SU-DHL-6 (cell line): Measurements from ENCODE around the gene AQP1.

Experiments
- H2AFZ ChIP-seq: fragments of 200-600 bp; sonication (generic); 2 replicates; pipeline ENCODE4 v1.6.1; 2014; ENCODE audit warnings: low read depth, mild to moderate bottlenecking, moderate library complexity, mixed read lengths, antibody characterized with exemption, low read length; ENCODE audit not compliant: severe bottlenecking
- H3F3A ChIP-seq: fragments of 200-600 bp; shearing (Covaris generic); 2 replicates; pipeline ENCODE4 v1.6.0; 2016; ENCODE audit warnings: antibody characterized with exemption, mild to moderate bottlenecking; ENCODE audit not compliant: insufficient read depth
- H3K27ac ChIP-seq: fragments of 200-600 bp; sonication (generic); 2 replicates; pipeline ENCODE4 v1.5.1; 2016; ENCODE audit warnings: low read depth, mild to moderate bottlenecking, low read length, moderate library complexity, mixed read lengths
- H3K27me3 ChIP-seq: fragments of 200-600 bp; sonication (generic), shearing (Covaris generic); 2 replicates; pipeline ENCODE4 v1.6.0; 2014; ENCODE audit warnings: mild to moderate bottlenecking, low read length
- H3K36me3 ChIP-seq: fragments of 200-600 bp; sonication (generic); 2 replicates; pipeline ENCODE4 v1.6.1; 2014; ENCODE audit warnings: mild to moderate bottlenecking, low read length, mixed read lengths
- H3K4me2 ChIP-seq: fragments of 300-600, 200-600 bp; shearing (Covaris generic), sonication (generic); 2 replicates; pipeline ENCODE4 v1.6.0; 2014; ENCODE audit warnings: low read length, low read depth, mild to moderate bottlenecking; ENCODE audit not compliant: poor library complexity, severe bottlenecking
- H3K4me3 ChIP-seq: fragments of 200-600 bp; sonication (generic); 2 replicates; pipeline ENCODE4 v1.5.1; 2014; ENCODE audit warnings: antibody characterized with exemption, low read length, mild to moderate bottlenecking, mixed read lengths; ENCODE audit not compliant: insufficient read depth, poor library complexity, severe bottlenecking
- H3K79me2 ChIP-seq: fragments of 200-600 bp; sonication (generic); 2 replicates; pipeline ENCODE4 v1.6.1; 2014; ENCODE audit warnings: mild to moderate bottlenecking, low read length, moderate library complexity; ENCODE audit not compliant: insufficient read depth
- H3K9ac ChIP-seq: fragments of 200-600 bp; sonication (generic); 2 replicates; pipeline ENCODE4 v1.7.0; 2014; ENCODE audit warnings: mild to moderate bottlenecking, low read length
- H3K9me2 ChIP-seq: fragments of 200-600 bp; sonication (generic); replicated peaks from 2 replicates; pipeline ENCODE4 v1.6.1; 2014; ENCODE audit warnings: low read length; ENCODE audit not compliant: insufficient read depth
- H3K9me3 ChIP-seq: fragments of 200-600 bp; sonication (generic); 2 replicates; pipeline ENCODE4 v1.6.1; 2014; ENCODE audit warnings: low read length, mixed read lengths; ENCODE audit not compliant: insufficient read depth
- H4K20me1 ChIP-seq: fragments of 200-600 bp; sonication (generic); 2 replicates; pipeline ENCODE4 v1.6.1; 2014; ENCODE audit warnings: low read depth, mild to moderate bottlenecking, antibody characterized with exemption, low read length, moderate library complexity, mixed read lengths
- CTCF ChIP-seq: fragments of 200-600 bp; sonication (generic); IDR thresholded peaks from one replicate; pipeline ENCODE4 v1.5.1; 2017; ENCODE audit warnings: antibody characterized with exemption, mild to moderate bottlenecking, low read length, moderate library complexity; ENCODE audit not compliant: insufficient read depth, poor library complexity, severe bottlenecking
- EZH2phosphoT487 ChIP-seq: fragments of 200-600 bp; sonication (generic), shearing (Covaris generic); conservative IDR thresholded peaks from 2 replicates; pipeline ENCODE4 v1.6.1; 2018; ENCODE audit warnings: mild to moderate bottlenecking, antibody characterized with exemption, low read length, moderate library complexity, mixed read lengths

Gene AQP1

GRCh38 chr7:30930621-30931020 lies 19.0 kb downstream of the AQP1 start:
- Histone ChIP-seq H3K27me3 (no peaks in the 10 kb centered on the region; the same call in 1 of the 2 replicates), H3K36me3 (no peaks in the 10 kb centered on the region), H3K9ac (no peak overlapping the region), H3K4me3 (no peak overlapping the region), H3K27ac (no peak overlapping the region), H3K9me3 (no peaks in the 10 kb centered on the region), H2AFZ (no peak overlapping the region), H4K20me1 (no peaks in the 10 kb centered on the region), H3K4me2 (no peak overlapping the region), H3K79me2 (no peaks in the 10 kb centered on the region), H3F3A (no peaks in the 10 kb centered on the region), H3K9me2 (no peaks in the 10 kb centered on the region)
- TF ChIP-seq EZH2phosphoT487 (no peak), CTCF (no peak)

- H3K9me3 ChIP-seq, result no peaks in the 10 kb centered on the region
- H3F3A ChIP-seq, result no peaks in the 10 kb centered on the region
- no peaks in the 10 kb centered on the region; the same call in 1 of the 2 replicates for H3K27me3 ChIP-seq
- no peaks in the 10 kb centered on the region for H3K9me2 ChIP-seq
- TF ChIP-seq CTCF (no peak), EZH2phosphoT487 (no peak)
- H4K20me1 ChIP-seq, result no peaks in the 10 kb centered on the region
- H3K27ac ChIP-seq, result no peak overlapping the region
- H3K4me3 ChIP-seq, result no peak overlapping the region
- H3K9ac ChIP-seq, result no peak overlapping the region
- no peak overlapping the region for H2AFZ ChIP-seq
- no peak overlapping the region for H3K4me2 ChIP-seq
- H3K36me3 ChIP-seq, result no peaks in the 10 kb centered on the region
- H3K79me2 ChIP-seq, result no peaks in the 10 kb centered on the region
Measured at GRCh38 chr7:30931161-30931928, 19.7 kb downstream of the AQP1 start.

- Histone ChIP-seq H3K4me2 (no peak overlapping the region), H3K9ac (no peak overlapping the region), H3K79me2 (no peaks in the 10 kb centered on the region), H2AFZ (no peak overlapping the region), H3K4me3 (no peak overlapping the region), H3F3A (no peaks in the 10 kb centered on the region), H3K9me2 (no peaks in the 10 kb centered on the region), H3K9me3 (no peaks in the 10 kb centered on the region), H3K27ac (no peak overlapping the region), H4K20me1 (no peaks in the 10 kb centered on the region), H3K36me3 (no peaks in the 10 kb centered on the region), H3K27me3 (no peaks in the 10 kb centered on the region; the same call in 1 of the 2 replicates)
- TF ChIP-seq CTCF (no peak), EZH2phosphoT487 (no peak)
Measured at GRCh38 chr7:30931929-30932540, 20.4 kb downstream of the AQP1 start.
